Measurements from ENCODE around the gene AP2A2. TPM values are rescaled to one million over a fixed set of nuclear protein-coding genes. Genes with fewer than 3 reads are reported as not detected.

AP2A2 gene
- total RNA-seq, 4 donors from 2014 or later, result 79.2 to 115 (median 110) TPM

DNA sequence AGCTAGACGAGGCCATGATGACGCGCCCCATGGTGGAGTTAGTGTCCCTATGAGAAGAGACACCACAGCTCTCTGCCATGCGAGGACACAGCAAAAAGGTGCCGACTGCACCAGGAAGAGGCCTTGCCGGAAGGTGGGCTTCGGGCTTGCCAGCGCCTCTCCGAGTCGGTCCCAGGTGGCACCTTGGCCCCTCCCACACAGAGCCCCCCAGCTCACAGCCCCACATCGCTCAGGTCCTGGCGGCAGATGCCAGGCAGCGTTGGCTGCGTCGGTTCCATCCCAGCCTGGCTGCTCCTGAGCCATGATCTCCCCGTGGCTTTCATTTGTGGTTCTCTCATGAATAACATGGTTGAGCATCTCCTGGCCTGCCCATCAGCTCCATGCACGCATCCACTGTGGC lies 39.1 kb upstream of the AP2A2 start:
- TF ChIP-seq, protein P1, sequence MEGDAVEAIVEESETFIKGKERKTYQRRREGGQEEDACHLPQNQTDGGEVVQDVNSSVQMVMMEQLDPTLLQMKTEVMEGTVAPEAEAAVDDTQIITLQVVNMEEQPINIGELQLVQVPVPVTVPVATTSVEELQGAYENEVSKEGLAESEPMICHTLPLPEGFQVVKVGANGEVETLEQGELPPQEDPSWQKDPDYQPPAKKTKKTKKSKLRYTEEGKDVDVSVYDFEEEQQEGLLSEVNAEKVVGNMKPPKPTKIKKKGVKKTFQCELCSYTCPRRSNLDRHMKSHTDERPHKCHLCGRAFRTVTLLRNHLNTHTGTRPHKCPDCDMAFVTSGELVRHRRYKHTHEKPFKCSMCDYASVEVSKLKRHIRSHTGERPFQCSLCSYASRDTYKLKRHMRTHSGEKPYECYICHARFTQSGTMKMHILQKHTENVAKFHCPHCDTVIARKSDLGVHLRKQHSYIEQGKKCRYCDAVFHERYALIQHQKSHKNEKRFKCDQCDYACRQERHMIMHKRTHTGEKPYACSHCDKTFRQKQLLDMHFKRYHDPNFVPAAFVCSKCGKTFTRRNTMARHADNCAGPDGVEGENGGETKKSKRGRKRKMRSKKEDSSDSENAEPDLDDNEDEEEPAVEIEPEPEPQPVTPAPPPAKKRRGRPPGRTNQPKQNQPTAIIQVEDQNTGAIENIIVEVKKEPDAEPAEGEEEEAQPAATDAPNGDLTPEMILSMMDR (IDR thresholded peaks at IDR 0.05; ENCODE audit: low read depth), result no peak

DNA sequence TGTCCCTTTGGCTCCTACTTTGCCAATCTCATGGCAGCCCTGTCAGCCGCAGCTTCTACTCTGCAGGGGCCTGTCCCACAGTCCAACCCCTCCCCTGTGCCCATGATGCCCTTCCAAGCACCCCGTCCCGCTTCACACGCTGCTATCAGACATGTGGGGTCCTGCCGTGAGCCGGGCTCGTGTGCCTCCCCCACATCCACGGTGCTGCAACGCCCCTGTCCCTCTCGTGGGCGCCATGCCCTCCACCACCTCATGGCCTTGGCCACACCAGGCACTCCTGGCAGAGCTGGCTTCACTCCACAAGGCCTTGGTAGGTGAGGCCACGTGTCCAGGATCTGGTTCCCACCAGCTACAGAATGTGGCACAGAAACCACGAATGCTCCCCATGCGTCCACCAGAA lies 38.1 kb upstream of the AP2A2 start:
- TF ChIP-seq, protein P1 (IDR thresholded peaks at IDR 0.05; ENCODE audit: low read depth), result no peak

DNA sequence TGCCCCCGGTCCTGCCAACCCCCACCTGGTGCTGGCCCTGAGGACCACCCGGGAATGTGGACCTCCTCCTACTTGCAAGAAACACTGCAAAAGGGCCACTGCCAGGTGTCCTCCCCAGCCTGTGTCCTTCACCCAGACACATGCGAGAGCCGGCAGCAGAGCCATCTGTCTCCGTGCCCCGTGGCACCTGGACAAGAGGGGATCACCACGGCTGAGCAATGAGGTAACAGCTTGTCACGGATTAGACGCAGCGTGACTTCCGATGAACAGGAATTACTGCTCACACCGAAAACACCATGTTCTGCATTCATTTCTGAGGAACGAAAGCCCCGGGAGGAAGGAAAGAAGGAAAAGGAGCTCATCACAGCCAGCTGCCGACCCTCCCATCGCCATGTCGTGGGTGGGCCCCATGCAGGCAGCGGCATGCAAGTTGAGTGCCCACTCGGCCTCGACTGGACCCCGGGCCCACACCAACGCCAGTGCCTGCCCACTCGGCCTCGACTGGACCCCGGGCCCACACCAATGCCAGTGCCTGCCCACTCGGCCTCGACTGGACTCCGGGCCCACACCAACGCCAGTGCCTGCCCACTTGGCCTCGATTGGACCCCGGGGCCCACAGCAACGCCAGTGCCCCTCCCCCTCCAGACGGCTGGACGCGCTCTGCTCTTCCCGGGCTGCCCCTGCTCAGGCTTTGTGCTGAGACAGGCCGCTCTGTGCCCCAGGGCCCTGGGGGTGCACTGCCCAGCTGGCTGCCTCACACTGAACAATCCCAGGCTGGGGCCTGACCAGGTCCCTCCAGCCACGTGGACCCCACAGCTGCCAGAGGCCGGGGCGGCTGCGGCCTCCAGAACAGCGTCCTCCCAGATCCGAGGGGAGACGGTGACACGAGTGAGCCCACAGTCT lies 37.1 kb upstream of the AP2A2 start:
- TF ChIP-seq, protein P1 (IDR thresholded peaks at IDR 0.05; ENCODE audit: low read depth), result no peak

DNA sequence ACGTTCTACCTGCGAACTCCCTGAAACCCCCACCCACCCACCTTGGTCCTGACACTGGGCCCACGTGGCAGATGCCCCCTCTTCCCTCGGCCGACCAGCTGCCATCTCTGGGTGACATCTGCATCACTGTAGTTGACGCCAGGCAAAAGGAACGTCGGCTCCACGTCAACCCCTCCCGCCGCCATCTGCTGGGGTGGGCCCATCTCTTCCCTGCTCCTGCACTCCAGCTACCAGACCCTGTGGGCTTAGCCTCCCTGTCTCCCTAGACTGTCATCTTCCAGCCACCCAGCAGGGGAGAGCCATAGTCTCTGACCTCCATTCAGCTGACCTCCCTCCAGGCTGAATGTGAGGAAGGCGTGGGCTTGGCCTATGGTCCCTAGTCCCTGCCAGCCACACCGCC lies 36.4 kb upstream of the AP2A2 start:
- TF ChIP-seq, protein P1 (IDR thresholded peaks at IDR 0.05; ENCODE audit: low read depth), result no peak

DNA sequence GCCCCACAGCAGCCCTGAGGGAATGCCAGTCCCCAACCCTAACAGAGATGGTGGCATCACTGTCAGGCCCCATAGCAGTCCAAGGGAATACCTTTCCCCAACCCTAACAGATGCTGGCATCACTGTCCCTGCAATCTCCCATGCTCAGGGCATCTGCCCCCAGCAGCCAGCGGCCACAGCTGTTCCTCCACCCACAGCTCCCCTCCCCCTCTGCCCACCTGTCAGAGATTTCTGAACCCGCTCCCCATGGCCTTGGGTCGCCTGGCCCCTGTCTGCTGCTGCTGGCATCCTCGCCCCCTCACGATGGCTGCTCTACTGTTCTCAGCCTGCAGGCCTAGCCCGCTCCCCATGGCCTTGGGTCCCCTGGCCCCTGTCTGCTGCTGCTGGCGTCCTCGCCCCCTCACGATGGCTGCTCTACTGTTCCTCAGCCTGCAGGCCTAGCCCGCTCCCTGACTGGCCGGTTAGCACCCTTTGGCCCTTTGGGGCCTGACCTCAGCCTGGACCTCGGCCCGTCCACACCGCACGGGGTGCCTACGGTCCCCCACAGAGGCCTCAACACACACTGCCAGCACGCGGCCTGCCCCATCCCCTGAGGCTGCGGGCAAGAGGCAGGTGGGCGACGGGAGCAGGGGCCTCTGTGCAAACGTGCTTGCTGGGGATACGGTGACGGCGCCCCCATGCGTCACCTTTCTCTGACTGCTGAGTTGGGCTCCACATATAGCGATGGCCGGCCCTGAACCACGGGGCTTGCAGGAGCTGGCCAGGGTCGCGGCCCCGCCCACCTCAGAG lies 35.8 kb upstream of the AP2A2 start:
- TF ChIP-seq, protein P1 (IDR thresholded peaks at IDR 0.05; ENCODE audit: low read depth), result no peak

DNA sequence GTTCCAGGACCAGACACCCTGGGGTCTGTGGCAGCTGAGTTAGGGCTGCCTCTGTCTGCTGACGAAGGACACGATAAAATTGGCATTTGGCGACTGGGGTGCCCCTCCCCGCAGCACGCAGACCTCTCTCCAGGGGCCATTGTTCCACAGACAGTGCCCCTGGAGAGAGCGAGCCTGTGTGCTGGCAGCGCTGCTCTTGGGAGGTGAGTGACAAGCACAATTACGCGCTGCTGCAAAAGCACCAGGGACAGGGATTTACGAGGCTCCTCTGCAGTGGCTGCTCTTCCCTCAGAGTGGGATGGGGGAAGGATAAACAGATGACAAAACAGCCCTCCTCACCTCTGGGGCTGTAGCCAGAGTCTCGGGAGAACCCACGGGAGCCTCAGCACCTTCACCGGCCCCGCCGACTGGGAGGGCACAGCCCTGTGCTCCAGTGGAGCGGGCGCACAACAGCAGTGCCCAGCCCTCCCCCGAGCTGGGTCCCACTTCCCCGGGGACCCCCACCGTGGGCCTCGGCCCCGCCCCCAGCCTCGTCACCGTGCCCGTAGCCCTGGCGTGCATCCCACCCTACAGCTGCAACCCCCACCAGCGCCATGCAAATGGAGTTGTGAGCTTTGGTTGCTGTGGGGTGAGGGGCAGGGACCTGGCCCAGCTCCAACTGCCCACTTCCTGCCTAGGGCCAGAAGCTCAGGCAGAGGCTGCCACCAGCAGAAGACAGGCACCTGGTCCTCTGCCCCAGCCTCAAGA lies 34.7 kb upstream of the AP2A2 start:
- TF ChIP-seq, protein P1 (IDR thresholded peaks at IDR 0.05; ENCODE audit: low read depth), result no peak
